ENCODE measurements around the gene DBF4. TPM values are rescaled to one million over a fixed set of nuclear protein-coding genes. Genes with fewer than 3 reads are reported as not detected.
"Not testable (repeated sequence)": the region's sequence is repeated elsewhere in the genome, so short reads cannot be mapped to it uniquely, and the experiment has no call there.

DBF4 gene
- total RNA-seq, 2 experiments from 2014 or later: 85.1 to 85.5 TPM

DNA sequence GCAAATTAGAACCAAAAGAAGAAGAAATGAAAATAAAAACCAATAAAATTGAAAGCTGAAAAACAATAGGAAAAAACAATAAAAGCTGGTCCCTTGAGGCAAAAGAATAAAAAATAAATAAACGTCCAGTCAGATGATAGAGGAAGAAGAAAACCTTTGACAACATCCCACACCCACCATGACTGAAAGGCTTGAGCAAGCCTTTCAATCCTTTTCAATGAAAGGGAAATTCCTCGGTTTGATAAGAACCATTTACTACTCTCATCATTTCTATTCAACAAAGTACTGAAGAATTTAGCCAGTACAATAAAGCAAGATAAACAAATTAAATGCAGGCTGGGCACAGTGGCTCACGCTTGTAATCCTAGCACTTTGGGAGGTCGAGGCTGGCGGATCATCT, 3.9 kb upstream of the DBF4 start:
- Mint-ChIP-seq H3K36me3 (peaks cover 70% of the 10 kb centered on the region), H3K4me1 (peaks cover 29% of the 10 kb centered on the region), H3K4me3 (no peak overlapping the region), H3K27me3 (no peaks in the 10 kb centered on the region), H3K27ac (no peak overlapping the region), H3K9me3 (ENCODE audit: low read depth) (peaks cover 15% of the 10 kb centered on the region)
- DNase-seq: no peak
- CTCF ChIA-PET: interaction anchor here (1.7 kb wide), 1 partner anchor 14 kb away, joined by 6 read pairs; no protein-coding TSS in a partner anchor
- no peak for ATAC-seq

DNA sequence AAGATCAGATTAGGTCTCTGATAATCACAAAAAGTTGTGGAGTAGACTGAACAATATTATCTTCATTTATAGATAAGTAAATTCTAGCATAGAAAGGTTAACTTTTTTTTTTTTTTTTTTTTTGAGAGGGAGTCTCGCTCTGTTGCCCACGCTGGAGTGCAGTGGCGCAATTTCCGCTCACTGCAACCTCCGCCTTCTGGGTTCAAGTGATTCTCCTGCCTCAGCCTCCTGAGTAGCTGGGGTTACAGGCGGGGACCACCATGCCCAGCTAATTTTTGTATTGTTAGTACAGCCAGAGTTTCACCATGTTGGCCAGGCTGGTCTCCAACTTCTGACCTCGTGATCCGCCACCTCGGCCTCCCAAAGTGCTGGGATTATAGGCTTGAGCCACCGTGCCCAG, 3.0 kb upstream of the DBF4 start:
- ATAC-seq, DNase-seq, H3K4me3 Mint-ChIP-seq, H3K27me3 Mint-ChIP-seq, H3K27ac Mint-ChIP-seq, CTCF ChIA-PET: not testable (repeated sequence)
- H3K36me3 Mint-ChIP-seq: peaks cover 66% of the 10 kb centered on the region
- H3K9me3 Mint-ChIP-seq (ENCODE audit: low read depth): peaks cover 12% of the 10 kb centered on the region
- peaks cover 34% of the 10 kb centered on the region for H3K4me1 Mint-ChIP-seq

DNA sequence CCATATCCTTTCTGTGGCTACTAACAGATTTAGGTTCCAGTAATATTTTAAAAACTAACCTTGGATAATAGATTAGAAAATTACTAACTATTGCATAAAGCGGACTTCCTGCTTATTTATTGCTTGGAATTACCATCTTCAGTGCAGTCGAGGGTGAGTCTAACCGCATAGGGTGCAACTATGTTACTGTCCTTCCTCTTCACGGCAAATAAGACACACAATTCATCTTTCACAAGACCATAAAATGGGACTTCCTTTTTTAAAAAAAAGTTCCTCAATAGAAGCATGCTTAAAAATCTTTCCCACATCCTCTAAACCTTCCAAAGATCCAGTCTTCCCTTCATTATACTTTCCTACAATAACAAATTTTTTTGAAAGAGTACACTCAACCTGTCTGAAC, 2.2 kb upstream of the DBF4 start:
- ATAC-seq: no peak
- Mint-ChIP-seq H3K36me3 (peaks cover 60% of the 10 kb centered on the region), H3K4me3 (peak overlapping the region; percentile 88), H3K27me3 (no peaks in the 10 kb centered on the region), H3K9me3 (ENCODE audit: low read depth) (peaks cover 12% of the 10 kb centered on the region), H3K27ac (peak overlapping the region; percentile 22), H3K4me1 (peaks cover 38% of the 10 kb centered on the region)
- no peak for DNase-seq
- CTCF ChIA-PET: interaction anchor here (3.2 kb wide), 1 partner anchor 13 kb away, joined by 10 read pairs; no protein-coding TSS in a partner anchor

DNA sequence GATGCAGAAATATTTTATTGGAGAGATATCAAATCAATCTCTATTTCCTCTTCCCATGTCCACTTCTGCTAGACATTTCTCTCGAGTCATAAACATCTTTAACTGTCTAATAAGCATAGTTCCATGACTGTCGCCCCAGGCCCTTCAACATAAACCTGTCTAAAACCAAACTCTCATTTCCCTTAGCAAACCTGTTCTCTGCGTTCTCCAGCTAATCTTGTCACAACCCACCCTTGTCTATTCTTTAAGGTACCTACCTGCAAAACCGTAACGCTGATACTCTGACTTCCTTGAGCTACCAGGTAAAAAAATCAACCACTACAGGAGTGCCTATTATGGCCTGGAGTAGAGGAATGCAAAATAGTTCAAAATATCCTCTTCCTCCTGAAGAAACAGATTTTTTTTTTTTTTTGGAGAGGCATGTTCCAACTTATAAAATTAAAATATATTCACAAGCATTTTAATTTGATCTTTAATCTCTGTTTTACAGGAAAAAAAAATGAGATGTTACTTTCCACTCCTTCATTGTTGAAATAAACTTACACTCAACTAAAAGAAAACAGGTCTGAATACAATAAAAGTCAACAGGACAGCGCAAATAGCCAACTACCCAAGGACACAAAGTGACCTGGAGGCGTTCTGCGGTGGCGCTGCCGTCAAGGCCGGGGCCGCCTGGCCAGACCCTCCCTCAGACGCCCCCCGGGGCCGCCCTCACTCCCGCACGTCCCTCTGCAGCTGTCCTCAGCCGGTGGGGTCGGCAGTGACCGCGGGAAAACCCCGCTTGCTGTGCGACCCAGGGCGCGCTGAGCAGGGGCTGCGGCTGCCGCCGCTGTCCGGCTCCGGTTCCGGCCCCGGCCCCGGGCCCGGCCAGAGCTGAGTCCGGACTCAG, 898 bp upstream of the DBF4 start:
- Mint-ChIP-seq H3K4me1 (peaks cover 46% of the 10 kb centered on the region), H3K27ac (peak overlapping the region; percentile 96), H3K4me3 (peak overlapping the region; percentile 88), H3K9me3 (ENCODE audit: low read depth) (peaks cover 12% of the 10 kb centered on the region), H3K36me3 (peaks cover 56% of the 10 kb centered on the region), H3K27me3 (no peaks in the 10 kb centered on the region)
- DNase-seq (no peak), ATAC-seq (peak; percentile 7)
- CTCF ChIA-PET: interaction anchor here (0.7 to 3.2 kb wide), 4 partner anchors 12 to 236 kb away, joined by 3 to 10 read pairs (median 4); no protein-coding TSS in a partner anchor

DNA sequence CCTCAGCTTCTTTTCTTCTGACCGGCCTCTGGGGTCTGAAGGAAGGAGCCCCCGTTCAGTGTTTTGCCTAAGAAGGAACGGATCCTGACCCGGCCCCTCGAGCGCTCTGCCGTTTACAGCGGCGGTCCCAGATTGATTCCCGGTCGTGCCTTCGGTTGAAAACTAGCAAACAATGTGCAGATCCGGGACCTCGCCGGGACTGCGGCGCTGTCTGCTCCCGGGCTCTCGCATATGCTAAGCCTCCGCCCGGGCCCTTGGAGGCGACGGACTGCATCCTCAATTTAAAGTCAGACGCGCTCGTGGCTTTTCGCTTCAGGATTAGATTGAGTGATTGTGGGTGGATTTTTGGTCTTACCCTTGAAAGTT, 559 bp downstream of the DBF4 start:
- peaks cover 55% of the 10 kb centered on the region for H3K4me1 Mint-ChIP-seq
- peaks cover 52% of the 10 kb centered on the region for H3K36me3 Mint-ChIP-seq
- ATAC-seq (peak; percentile 27), DNase-seq (peak; percentile 72)
- H3K27ac Mint-ChIP-seq: peak overlapping the region; percentile 96
- H3K9me3 Mint-ChIP-seq (ENCODE audit: low read depth): peaks cover 7% of the 10 kb centered on the region
- H3K27me3 Mint-ChIP-seq: no peaks in the 10 kb centered on the region
- CTCF ChIA-PET: interaction anchor here (3.2 kb wide), 1 partner anchor 10 kb away, joined by 10 read pairs; no protein-coding TSS in a partner anchor
- peak overlapping the region; percentile 88 for H3K4me3 Mint-ChIP-seq

DNA sequence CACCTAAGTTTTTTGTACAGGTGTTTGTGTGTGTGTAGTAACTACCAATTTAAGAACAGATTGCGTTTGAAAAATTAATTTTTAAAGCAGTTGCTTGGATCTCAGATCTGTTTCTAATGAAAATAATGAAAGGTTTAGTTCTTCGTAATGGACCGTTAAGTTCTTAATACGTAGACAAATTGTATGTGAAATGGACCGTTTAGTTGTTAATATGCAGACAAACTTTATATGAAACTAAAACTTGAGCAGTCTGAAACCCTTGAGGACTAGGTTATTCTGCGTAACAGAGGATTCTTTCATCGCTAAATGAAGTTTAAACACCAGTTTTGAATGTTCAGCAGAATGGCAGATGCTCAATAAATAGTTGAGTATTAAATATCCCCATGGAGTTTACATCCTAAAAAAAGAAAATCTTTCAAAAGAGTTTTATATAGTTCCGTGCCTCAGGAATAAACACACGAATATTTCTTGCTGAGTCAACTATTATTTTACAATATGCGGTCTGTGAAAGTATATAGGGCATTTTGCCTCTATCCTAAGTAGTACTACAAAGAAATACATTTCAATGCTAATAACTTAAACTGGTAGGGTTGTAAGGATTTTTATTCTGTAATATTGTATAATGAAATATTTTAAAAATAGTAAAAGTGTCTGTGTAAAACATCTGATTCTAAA, 1.2 kb downstream of the DBF4 start:
- Mint-ChIP-seq H3K27ac (peak overlapping the region; percentile 96), H3K4me3 (peak overlapping the region; percentile 88), H3K27me3 (no peaks in the 10 kb centered on the region), H3K4me1 (peaks cover 55% of the 10 kb centered on the region), H3K36me3 (peaks cover 52% of the 10 kb centered on the region), H3K9me3 (ENCODE audit: low read depth) (peaks cover 4% of the 10 kb centered on the region)
- ATAC-seq: no peak
- DNase-seq: no peak
- CTCF ChIA-PET: interaction anchor here (1.7 to 3.2 kb wide), 2 partner anchors 9 to 10 kb away, joined by 10 to 11 read pairs; no protein-coding TSS in a partner anchor

DNA sequence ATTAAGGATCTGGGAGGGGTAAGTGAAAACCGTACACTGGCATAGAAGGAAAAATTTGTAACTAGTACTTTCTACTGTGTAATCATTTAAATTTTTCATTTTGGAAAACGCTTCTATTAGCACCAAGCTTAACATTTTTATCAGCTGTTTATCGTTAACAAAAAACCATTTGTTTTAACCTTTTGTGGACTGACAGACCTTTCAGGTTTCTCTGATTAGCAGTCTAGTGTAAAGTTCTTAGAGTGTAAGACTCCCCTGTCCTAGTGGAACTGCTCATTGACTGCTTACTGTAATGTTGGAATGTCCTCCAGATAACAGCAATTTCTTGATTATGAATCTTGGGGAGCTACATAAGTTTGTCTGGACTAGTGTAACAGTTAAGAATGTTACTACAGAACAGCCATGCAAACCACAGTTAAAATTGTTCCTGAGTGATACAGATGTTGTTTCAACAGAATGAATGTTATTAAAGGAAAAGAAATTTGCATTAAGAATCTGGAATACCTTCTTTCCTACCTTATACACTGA, 2.0 kb downstream of the DBF4 start:
- DNase-seq (no peak), ATAC-seq (no peak)
- Mint-ChIP-seq H3K4me3 (peak overlapping the region; percentile 88), H3K4me1 (peaks cover 55% of the 10 kb centered on the region), H3K9me3 (ENCODE audit: low read depth) (no peaks in the 10 kb centered on the region), H3K27me3 (no peaks in the 10 kb centered on the region), H3K27ac (peak overlapping the region; percentile 25), H3K36me3 (peaks cover 51% of the 10 kb centered on the region)
- CTCF ChIA-PET: interaction anchor here (1.7 kb wide), 1 partner anchor 8 kb away, joined by 11 read pairs; no protein-coding TSS in a partner anchor

DNA sequence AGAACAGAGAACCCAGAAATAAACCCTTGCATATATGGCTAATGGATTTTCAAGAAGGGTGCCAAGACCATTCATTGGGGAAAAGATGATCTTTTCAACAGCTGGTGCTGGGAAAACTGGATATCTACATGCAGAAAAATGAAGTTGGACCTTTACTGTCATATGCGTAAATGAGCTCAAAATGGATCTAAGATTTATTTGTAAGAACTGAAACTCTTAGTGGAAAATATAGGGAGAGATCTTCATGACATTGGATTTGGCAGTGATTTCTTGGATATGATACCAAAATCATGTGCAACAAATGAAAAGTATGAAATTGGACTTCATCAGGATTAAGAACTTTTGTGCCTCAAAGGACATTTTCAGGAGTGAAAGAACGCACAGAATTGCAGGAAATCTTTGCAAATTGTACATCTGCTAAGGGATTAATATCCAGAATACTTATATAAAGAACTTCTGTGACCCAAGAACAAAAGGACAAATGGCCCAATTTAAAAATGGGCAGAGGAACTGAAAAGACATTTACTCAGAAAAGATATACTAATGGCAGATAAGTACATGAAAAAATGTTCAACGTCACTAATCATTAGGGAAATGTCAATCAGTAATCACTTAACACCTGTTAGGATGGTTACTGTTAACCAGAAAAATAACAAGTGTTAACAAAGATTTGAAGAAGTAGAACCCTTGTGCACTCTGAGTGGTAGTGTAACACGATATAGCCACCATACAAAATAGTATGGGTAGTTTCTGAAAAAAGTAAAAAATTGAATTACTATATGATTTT, 6.1 kb downstream of the DBF4 start:
- Mint-ChIP-seq H3K9me3 (ENCODE audit: low read depth) (no peaks in the 10 kb centered on the region), H3K27ac (no peak overlapping the region), H3K4me3 (no peak overlapping the region), H3K4me1 (peaks cover 38% of the 10 kb centered on the region), H3K36me3 (peaks cover 49% of the 10 kb centered on the region), H3K27me3 (no peaks in the 10 kb centered on the region)
- no peak for ATAC-seq
- CTCF ChIA-PET: no interaction called here
- no peak for DNase-seq

DNA sequence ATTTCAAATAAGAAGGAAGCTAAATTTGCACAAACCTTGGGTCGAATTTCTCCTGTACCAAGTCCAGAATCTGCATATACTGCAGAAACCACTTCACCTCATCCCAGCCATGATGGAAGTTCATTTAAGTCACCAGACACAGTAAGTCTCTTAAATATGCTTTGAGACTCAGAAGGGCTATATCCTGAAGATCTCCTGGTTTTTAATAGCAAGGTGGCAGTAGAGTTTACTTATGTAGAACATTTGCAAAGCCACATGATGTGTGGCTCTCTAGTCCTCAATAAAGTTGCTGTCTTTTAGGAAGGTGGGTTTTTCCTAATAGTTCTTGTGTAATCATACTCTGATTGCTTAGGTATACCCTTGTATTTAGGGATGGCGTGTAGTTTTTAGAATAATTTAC, 8.7 kb downstream of the DBF4 start:
- CTCF ChIA-PET: no interaction called here
- peaks cover 24% of the 10 kb centered on the region for H3K4me1 Mint-ChIP-seq
- H3K9me3 Mint-ChIP-seq (ENCODE audit: low read depth): no peaks in the 10 kb centered on the region
- DNase-seq (no peak), ATAC-seq (no peak)
- H3K27me3 Mint-ChIP-seq: no peaks in the 10 kb centered on the region
- H3K36me3 Mint-ChIP-seq: peaks cover 49% of the 10 kb centered on the region
- no peak overlapping the region for H3K4me3 Mint-ChIP-seq
- H3K27ac Mint-ChIP-seq: peak overlapping the region; percentile 42

DNA sequence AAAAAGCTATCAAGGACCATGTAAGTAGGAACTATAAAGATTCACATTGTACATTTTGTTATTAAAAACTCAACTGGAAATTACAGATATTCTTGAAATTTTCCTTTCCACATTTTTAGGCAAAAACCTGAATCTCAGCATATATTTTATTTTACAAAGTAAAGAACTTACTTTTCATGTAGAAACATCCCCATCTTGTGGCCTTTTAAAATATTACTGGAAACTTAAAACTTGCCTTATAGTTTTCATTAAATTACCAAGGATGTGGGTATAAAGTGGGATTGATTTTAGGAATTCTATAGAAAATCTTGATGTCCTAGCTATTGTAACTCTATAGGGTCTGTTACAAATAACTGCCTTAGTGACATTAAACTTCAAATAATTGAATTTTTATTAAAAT, 10.6 kb downstream of the DBF4 start:
- H3K9me3 Mint-ChIP-seq (ENCODE audit: low read depth): no peaks in the 10 kb centered on the region
- peaks cover 48% of the 10 kb centered on the region for H3K36me3 Mint-ChIP-seq
- peaks cover 11% of the 10 kb centered on the region for H3K4me1 Mint-ChIP-seq
- CTCF ChIA-PET: interaction anchor here (0.6 to 2.6 kb wide), 14 partner anchors 8 to 382 kb away, joined by 3 to 13 read pairs (median 4); partner anchors contain the start of genes DBF4 and SLC25A40
- H3K27ac Mint-ChIP-seq: no peak overlapping the region
- no peak overlapping the region for H3K4me3 Mint-ChIP-seq
- ATAC-seq (no peak), DNase-seq (no peak)
- no peaks in the 10 kb centered on the region for H3K27me3 Mint-ChIP-seq

DNA sequence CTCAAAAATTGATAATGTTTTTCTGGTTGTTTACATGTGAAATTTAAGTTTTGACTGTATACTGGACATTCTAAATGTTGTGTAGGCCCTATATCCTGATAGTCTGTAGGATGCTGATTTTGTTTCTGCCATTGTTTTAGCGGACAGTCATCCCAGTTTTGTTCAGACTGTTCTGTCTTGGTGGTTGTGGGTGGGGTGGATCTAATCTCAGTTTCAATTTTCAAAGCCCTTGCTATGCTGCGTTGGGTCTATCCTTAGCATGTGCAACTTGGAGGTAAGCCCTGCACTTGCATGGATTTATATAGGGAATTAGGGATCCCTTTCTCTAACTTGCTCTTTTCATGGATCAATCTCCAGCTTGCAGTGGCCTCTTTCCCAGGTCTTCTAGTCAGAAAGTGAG, 19.1 kb downstream of the DBF4 start:
- Mint-ChIP-seq H3K27me3 (no peaks in the 10 kb centered on the region), H3K36me3 (peaks cover 65% of the 10 kb centered on the region)

DNA sequence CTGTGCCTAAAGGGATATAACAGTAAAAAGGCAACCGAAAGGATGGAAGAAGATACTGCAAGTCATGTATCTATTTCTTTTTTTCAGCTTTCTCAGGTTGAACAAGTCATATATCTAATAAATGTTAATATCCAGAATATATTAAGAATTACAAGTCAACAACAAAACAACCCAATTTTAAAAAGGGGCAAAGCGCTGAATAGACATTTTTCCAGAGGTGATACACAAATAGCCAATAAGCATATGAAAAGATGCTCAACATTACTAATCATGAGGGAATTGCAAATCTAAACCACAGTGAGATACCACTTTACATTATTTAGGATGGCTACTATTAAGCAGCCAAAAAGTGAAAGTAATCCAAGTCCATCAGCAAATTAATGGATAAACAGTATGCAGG, 23.0 kb downstream of the DBF4 start:
- H3K27ac Mint-ChIP-seq: no peak overlapping the region
- no peak for DNase-seq
- no peak overlapping the region for H3K4me3 Mint-ChIP-seq
- no peaks in the 10 kb centered on the region for H3K27me3 Mint-ChIP-seq
- ATAC-seq: no peak
- H3K9me3 Mint-ChIP-seq (ENCODE audit: low read depth): no peaks in the 10 kb centered on the region
- CTCF ChIA-PET: no interaction called here
- H3K36me3 Mint-ChIP-seq: peaks cover 64% of the 10 kb centered on the region
- H3K4me1 Mint-ChIP-seq: peaks cover 12% of the 10 kb centered on the region

More for the DNA sequence above, 19.1 kb downstream of the DBF4 start:
- Mint-ChIP-seq H3K4me1 (peaks cover 17% of the 10 kb centered on the region), H3K9me3 (ENCODE audit: low read depth) (no peaks in the 10 kb centered on the region), H3K4me3 (no peak overlapping the region), H3K27ac (no peak overlapping the region)
- ATAC-seq: no peak
- DNase-seq: no peak
- CTCF ChIA-PET: interaction anchor here (0.8 kb wide), 1 partner anchor 8 kb away, joined by 5 read pairs; no protein-coding TSS in a partner anchor
